Amygdala (tissue), 56 donors: ENCODE measurements around the gene RALGPS1.

ENCODE experiments used
- DNase-seq, 56 donors: peaks; one replicate each; lab custom pipeline; 2025; lab: John Stamatoyannopoulos, UW

RALGPS1 gene

DNA sequence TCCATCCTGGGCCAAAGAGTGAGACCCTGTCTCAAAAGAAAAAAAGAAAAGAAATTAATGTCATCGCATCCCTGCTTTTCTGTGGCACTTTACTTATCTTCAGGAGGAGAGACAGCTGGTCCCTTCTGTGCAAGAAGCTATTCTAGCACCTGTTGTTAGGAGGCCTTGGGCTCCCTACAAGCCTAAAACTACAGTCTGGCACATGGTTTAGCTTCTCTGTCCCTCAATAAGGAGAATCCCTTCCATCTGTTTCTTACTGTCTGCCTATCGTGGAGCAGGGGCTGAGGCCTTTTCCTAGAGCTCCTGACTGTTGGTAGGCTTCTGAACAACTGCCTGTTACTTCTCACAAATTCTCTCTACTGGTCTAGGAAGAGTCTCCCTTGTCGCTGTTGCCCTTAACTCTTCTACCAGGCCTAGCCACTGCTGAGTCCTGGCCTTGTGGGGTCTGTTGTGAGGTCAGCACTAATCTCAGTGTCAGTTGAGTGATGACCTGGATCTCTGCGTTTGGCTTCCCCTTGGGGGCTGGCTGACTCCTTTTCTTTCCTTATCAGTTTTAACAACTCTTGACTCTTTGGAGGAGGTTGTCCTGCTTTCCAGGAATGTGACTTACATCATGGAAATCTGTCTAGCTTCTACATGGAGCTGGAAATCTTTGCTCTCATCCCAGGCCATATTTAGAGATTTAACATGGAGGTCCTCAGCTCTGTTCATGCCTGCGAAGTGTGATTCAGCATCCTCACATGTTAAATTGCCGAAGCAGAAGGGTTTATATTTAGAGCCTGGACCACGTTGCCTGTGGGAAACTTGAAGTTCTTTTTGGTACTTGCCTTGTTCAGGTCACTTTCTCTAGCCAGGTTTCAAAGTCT, 344.3 kb downstream of the RALGPS1 start:
- DNase-seq: no peak

DNA sequence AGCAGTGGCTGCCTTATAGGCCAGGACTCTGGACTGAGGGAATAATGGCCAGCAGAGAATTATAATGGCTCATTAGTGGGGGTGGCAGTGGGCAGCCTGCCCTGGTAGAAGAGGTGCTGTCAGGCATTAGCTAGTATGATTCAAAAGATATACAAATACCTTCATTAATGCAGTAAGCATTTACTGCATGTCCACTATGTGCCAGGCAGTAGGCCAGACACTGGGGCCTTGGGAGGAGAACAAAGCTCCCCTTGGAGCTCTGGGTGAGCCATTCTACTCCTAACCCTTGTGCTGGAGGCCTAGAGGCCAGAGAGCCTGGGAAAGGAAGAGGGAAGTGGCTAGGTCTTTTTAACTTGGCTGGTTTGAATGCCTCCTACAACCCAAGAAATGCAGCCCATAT, 348.0 kb downstream of the RALGPS1 start:
- peak in 31 of 56 donors; percentile 22 to 77 (median 47) for DNase-seq

GRCh38 chr9:127263237-127263636, 348.7 kb downstream of the RALGPS1 start:
- peak in 13 of 56 donors; percentile 12 to 62 (median 34) for DNase-seq

DNA sequence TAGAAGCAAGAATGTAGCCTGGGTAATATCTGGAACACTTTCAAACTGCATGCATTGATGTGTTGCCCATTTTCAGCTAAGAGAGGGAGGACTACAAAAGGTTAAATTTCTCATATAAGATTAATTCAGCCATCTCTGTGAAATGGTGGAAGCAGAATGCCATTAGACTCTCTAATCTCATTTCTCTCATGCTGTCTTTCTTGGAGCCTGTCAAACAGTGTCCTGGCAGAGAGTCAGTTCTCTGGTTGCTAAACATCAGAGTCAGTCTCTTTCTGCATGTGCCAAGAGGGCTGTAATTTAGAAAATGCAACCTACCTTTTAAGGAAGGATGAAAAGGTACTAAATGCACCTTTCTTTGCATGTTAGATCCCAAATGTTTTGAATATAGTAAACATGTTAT, 349.1 kb downstream of the RALGPS1 start:
- DNase-seq: peak in 4 of 56 donors; percentile 12 to 37 (median 34)

- peak in 16 of 56 donors; percentile 10 to 59 (median 24) for DNase-seq
Measured at GRCh38 chr9:127264462-127265219, 350.1 kb downstream of the RALGPS1 start, which contains the start of gene GARNL3. TSS of gene GARNL3 (plus strand) at chr9:127264774. CDS start at chr9:127264878, 104 bp downstream.

- peak in 5 of 56 donors; percentile 15 to 26 (median 20) for DNase-seq
Measured at GRCh38 chr9:127267793-127268525, 353.4 kb downstream of the RALGPS1 start.

DNA sequence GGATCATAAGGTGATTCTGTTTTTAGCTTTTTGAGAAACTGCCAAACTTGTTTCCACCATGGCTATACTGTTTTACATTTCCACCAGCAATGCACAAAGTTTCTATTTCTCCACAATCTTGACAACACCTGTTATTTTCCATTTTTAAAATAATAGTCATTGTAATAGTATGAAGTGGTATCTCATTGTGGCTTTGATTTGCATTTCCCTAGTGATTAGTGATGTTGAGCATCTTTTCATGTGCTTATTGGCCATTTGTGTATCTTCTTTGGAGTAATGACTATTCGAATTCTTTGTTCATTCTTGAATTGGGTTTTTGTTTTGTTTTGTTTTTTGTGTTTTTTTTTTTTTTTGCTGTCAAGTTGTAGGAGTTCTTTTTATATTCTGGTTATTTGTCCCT, 354.9 kb downstream of the RALGPS1 start:
- no peak for DNase-seq
